Mucosa of rectum (tissue), 2 donors: ENCODE measurements around the gene P2RX4.
A peak's percentile ranks its signal among the peaks of the same experiment; 100 is the strongest.
"Not testable (repeated sequence)": the region's sequence is repeated elsewhere in the genome, so short reads cannot be mapped to it uniquely, and the experiment has no call there.

Experiments used
- H3K27ac ChIP-seq, 2 donors: one replicate each; pipeline ENCODE4 v1.7.0; 2013; ENCODE audit warnings: inconsistent platforms in 2 of 2, low read depth in 2 of 2, low read length in 2 of 2
- H3K27me3 ChIP-seq, 2 donors: one replicate each; pipeline ENCODE4 v1.7.0; 2013; ENCODE audit warnings: low read length in 2 of 2; ENCODE audit not compliant: control insufficient read depth in 2 of 2, insufficient read depth in 2 of 2
- H3K36me3 ChIP-seq, 2 donors: one replicate each; pipeline ENCODE4 v1.7.0; 2013; ENCODE audit warnings: low read length in 2 of 2; ENCODE audit not compliant: control insufficient read depth in 2 of 2, insufficient read depth in 2 of 2
- H3K4me1 ChIP-seq, 2 donors: one replicate each; pipeline ENCODE4 v1.7.0; 2013; ENCODE audit warnings: low read length in 2 of 2, mild to moderate bottlenecking in 1 of 2; ENCODE audit not compliant: control insufficient read depth in 2 of 2, insufficient read depth in 2 of 2
- H3K4me3 ChIP-seq, 2 donors: one replicate each; pipeline ENCODE4 v1.7.0; 2013; ENCODE audit warnings: low read length in 2 of 2
- H3K9ac ChIP-seq, 2 donors: one replicate each; pipeline ENCODE4 v1.7.0; 2013; ENCODE audit warnings: low read length in 2 of 2, low read depth in 1 of 2, mild to moderate bottlenecking in 1 of 2
- H3K9me3 ChIP-seq, 2 donors: one replicate each; pipeline ENCODE4 v1.7.0; 2013; ENCODE audit warnings: low read length in 2 of 2; ENCODE audit not compliant: control insufficient read depth in 2 of 2
- donor health status: healthy.
- donor health status: Normal muscosa, but diverticular disease.

The P2RX4 gene

DNA sequence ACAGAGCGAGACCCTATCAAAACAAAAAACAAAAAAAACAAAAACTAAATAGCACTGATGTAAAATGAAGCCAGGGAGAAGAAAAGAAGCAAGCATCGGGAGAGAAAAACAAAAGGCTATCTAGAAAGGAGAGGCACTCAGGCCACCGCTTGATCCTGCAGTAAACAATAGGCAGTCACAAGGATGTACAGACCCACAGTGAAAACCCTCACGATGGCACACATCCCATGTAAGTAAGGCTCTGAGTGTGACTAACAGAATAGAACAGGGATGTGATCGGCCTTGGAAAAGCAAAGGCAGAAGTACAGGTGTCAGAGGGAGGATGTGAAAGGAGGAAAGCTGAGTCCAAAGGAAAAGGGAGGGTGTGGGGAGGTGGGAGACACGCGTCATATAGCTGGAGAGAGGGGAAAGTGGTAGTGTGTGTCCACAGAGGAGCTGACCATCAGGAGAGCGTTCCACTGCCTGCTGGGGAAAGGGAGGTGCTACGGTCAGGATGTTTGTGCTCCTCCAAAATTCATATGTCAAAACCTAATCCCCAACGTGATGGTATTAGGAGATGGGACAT lies 55.1 kb downstream of the P2RX4 start:
- no peaks in the 10 kb centered on the region for H3K4me1 ChIP-seq
- H3K36me3 ChIP-seq = peaks cover 45 to 58% of the 10 kb centered on the region in 2 donors
- H3K9ac ChIP-seq = no peak overlapping the region
- no peak overlapping the region for H3K27ac ChIP-seq
- H3K4me3 ChIP-seq = no peak overlapping the region
- H3K27me3 ChIP-seq = no peaks in the 10 kb centered on the region
- no peaks in the 10 kb centered on the region for H3K9me3 ChIP-seq

DNA sequence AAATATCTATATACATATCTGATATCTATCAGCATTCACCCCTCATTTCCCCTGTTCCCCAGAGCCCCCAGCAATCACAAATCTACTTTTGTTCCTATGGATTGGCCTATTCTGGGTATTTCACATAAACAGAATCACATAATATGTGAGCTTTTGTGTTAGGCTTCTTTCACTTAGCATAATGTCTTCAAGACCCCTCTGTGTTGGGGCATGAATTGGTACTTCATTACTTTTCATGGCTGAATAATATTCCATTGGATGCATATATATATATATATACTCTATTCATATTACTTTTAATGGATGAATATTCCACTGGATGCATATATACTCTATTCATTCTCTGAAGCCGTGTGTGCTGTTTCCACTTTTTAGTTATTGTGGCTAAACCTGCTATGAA lies 57.9 kb downstream of the P2RX4 start:
- Histone ChIP-seq H3K9me3 (no peaks in the 10 kb centered on the region), H3K4me3 (no peak overlapping the region), H3K9ac (no peak overlapping the region), H3K36me3 (peaks cover 33 to 50% of the 10 kb centered on the region in 2 donors), H3K4me1 (no peaks in the 10 kb centered on the region), H3K27me3 (no peaks in the 10 kb centered on the region), H3K27ac (no peak overlapping the region)

DNA sequence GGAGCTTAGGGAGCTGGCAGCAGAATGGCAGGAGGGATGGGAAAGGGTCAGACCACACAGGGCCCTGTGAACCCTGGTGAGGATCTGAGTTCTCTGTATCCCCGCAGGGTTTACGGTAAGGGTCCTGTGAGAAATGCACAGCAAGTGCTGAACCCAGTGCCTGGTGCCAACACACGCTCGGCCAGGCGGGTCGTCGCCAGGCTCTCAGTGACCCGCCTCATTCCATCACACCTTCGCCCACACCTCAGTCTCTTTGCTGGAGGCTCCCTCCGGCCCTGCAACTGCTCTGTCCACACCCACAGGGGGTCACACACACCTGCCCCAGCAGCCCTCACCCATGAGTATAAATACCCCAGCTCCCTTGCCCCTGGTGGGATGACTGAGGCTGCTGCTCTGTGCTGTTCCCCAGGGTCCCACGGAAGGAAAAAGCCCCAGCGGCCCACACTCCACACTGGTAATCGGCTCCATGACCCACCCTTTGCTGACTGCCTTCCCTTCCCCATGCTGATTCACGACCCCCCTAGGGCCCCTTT lies 63.5 kb downstream of the P2RX4 start:
- peaks cover 30 to 36% of the 10 kb centered on the region in 2 donors for H3K36me3 ChIP-seq
- no peaks in the 10 kb centered on the region for H3K9me3 ChIP-seq
- H3K27me3 ChIP-seq = no peaks in the 10 kb centered on the region
- no peaks in the 10 kb centered on the region for H3K4me1 ChIP-seq
- H3K27ac ChIP-seq = no peak overlapping the region
- no peak overlapping the region for H3K4me3 ChIP-seq
- no peak overlapping the region for H3K9ac ChIP-seq

DNA sequence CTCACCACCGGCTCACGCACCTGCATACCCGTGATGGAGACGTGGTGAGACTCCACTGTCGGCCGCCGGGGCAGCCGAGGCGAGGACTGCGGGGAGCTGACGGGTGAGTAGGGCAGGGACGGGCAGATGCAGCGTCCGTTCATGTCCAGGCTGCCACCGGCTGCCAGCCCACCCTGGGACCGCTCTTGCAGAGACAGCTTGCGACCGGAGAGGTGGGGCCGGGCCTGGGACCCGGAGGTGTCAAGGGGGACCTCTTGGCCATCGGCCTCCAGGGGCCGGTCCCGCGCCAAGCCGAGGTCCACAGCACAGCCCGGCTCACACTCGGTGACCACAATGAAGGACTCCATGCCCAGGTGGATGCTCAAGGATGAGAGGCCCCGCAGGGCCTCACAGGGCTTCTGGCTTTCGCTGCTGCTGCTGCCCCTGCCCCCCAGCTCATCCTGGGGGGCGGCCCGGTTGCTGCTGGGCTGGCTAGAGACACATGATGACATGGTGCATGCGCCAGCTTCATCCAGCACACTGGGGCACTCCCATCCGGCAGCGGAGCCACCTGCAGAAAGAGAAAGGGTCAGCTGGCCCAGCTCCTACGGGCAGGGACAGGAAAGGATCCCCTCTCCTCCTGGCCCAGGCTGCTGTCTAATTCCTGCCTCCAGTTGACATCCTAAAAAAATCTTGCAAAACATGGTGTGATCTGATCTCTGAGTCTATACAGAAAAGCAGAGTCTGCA lies 64.3 kb downstream of the P2RX4 start:
- Histone ChIP-seq H3K9me3 (no peaks in the 10 kb centered on the region), H3K4me1 (peaks cover 0 to 2% of the 10 kb centered on the region in 2 donors), H3K27ac (no peak overlapping the region), H3K27me3 (no peaks in the 10 kb centered on the region), H3K9ac (no peak overlapping the region), H3K36me3 (peaks cover 22 to 28% of the 10 kb centered on the region in 2 donors), H3K4me3 (no peak overlapping the region)

DNA sequence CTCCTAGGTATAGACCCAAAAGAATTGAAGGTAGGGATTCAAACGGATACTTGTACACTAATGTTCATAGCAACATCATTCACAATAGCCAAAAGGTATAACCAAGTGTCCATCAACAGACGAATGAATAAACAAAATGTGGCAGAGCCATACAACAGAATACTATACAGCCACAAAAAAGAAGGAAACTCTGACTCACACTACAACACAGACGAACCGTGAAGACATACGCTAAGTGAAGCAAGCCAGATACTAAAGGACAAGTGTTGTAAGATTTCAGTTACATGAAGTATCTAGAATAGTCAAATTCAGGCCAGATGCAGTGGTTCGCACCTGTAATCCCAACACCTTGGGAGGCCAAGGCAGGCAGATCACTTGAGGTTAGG lies 67.4 kb downstream of the P2RX4 start:
- Histone ChIP-seq H3K9me3 (no peaks in the 10 kb centered on the region), H3K4me1 (peaks cover 0 to 2% of the 10 kb centered on the region in 2 donors), H3K27me3 (no peaks in the 10 kb centered on the region), H3K9ac (no peak overlapping the region), H3K27ac (no peak overlapping the region), H3K36me3 (peaks cover 12 to 22% of the 10 kb centered on the region in 2 donors), H3K4me3 (no peak overlapping the region)

DNA sequence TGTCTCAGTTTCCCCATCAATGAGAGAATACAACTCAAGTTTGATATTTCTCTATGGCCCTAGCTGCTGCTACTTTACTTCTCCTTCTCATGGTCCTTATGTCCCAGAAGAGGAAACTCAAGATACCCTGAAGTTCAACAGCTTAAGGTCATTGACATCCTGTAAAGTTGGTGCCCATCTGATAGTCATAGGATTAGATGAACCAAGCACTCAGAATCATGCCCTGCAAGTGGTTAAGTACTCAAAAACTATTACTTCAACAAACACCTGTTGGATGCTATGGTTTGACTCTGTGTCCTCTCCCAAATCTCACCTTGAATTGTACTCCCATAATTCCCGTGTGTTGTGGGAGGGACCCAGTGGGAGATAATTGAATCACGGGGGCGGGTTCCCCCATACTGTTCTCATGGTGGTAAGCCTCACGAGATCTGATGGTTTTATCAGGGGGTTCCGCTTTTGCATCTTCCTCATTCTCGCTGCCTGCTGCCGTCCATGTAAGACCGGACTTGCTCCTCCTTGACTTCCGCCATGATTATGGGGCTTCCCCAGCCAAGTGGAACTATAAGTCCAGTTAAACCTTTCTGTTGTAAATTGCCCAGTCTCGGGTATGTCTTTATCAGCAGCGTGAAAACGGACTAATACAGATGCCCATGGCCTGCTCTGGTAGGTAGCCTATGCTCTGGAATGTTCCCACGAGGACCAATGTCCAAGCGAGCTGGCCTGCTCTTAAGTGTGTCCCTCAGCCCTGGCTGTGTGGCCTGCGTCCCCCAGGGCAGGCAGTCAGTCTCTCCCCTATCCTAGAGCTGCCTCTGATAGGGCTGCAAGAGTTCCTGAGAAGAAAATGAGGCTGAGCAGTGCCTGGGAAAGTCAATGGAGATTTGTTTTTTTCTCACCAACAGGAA lies 68.5 kb downstream of the P2RX4 start:
- H3K9ac ChIP-seq = no peak overlapping the region
- no peak overlapping the region for H3K4me3 ChIP-seq
- peaks cover 9 to 16% of the 10 kb centered on the region in 2 donors for H3K36me3 ChIP-seq
- H3K4me1 ChIP-seq = peaks cover 0 to 2% of the 10 kb centered on the region in 2 donors
- no peaks in the 10 kb centered on the region for H3K9me3 ChIP-seq
- H3K27me3 ChIP-seq = no peaks in the 10 kb centered on the region
- peak overlapping the region in 1 of 2 donors; percentile 10 for H3K27ac ChIP-seq

DNA sequence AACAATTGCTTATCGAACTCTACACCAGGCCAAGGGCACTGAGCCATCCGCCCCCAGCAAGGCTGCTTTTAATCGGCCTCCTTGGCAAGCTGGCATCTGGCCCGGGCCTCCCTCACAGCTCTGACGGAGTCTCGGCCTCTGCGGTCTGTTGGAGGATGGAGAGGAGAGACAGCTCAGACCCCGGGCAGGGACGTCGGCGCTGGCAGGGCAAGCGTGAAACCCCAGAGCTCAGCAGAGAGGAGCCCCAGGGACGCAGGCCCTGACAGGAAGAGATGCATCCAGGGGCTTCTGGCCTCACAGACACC lies 69.1 kb downstream of the P2RX4 start:
- Histone ChIP-seq H3K4me1 (peaks cover 0 to 2% of the 10 kb centered on the region in 2 donors), H3K9me3 (no peaks in the 10 kb centered on the region), H3K4me3 (no peak overlapping the region), H3K9ac (no peak overlapping the region), H3K27me3 (no peaks in the 10 kb centered on the region), H3K27ac (peak overlapping the region in 1 of 2 donors; percentile 10), H3K36me3 (peaks cover 6 to 11% of the 10 kb centered on the region in 2 donors)

DNA sequence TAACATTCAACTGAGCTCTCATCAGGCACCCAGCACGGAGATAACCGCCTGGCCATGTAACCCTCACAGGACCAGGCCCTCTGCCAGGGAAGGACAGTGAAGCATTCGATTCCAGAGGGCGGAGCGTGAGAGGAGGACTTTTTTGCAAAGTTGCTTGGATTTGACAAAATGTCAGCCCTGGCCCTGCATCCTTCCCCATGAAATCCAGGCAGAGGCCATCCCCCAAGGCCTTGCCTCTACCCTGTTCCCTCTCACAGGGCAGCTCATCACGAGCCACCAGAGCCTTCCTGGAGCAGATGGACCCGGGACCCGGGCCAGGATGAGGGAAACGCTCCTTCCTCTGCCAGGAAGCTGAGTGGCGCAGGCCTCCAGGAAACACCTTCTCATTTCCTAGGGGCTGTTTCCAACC lies 69.6 kb downstream of the P2RX4 start:
- no peaks in the 10 kb centered on the region for H3K9me3 ChIP-seq
- peaks cover 6% of the 10 kb centered on the region in 2 donors for H3K36me3 ChIP-seq
- H3K9ac ChIP-seq = no peak overlapping the region
- no peak overlapping the region for H3K27ac ChIP-seq
- peaks cover 0 to 2% of the 10 kb centered on the region in 2 donors for H3K4me1 ChIP-seq
- no peaks in the 10 kb centered on the region for H3K27me3 ChIP-seq
- H3K4me3 ChIP-seq = no peak overlapping the region

DNA sequence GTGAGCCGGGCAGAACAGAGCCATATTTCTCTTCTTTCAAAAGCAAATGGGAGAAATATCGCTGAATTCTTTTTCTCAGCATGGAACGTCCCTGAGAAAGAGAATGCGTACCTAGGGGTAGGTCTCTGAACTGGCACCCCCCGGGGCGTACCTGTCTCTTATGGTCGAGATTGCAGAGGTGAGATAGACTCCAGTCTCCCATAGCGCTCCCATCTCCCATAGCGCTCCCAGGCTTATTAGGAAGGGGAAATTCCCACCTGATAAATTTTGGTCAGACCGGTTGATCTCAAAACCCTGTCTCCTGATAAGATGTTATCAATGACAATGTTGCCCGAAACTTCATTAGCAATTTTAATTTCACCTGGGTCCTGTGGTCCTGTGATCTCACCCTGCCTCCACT lies 70.6 kb downstream of the P2RX4 start:
- H3K9ac ChIP-seq, H3K27ac ChIP-seq, H3K9me3 ChIP-seq, H3K36me3 ChIP-seq, H3K27me3 ChIP-seq, H3K4me1 ChIP-seq, H3K4me3 ChIP-seq: not testable (repeated sequence)

DNA sequence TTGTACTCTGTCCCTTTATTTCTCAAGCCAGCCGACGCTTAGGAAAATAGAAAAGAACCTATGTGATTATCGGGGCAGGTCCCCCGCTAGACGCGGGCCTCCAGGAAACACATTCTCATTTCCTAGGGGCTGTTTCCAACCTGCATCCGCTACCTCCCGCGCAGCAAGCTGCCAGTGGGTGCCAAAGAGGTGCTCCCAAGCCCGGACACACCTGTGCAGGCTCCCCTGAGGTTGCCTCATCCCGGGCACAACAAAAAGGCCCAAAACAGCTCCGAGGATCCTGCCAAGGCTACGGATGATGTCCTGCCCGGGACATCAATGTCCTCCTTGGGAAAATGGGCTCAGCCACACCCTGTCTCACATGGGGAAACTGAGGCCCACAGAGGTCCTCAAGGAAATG lies 71.2 kb downstream of the P2RX4 start:
- not testable (repeated sequence) for H3K4me1 ChIP-seq, H3K27me3 ChIP-seq, H3K36me3 ChIP-seq, H3K4me3 ChIP-seq, H3K9me3 ChIP-seq, H3K9ac ChIP-seq, H3K27ac ChIP-seq
